Measurements from ENCODE around the gene PDP2.

DNA sequence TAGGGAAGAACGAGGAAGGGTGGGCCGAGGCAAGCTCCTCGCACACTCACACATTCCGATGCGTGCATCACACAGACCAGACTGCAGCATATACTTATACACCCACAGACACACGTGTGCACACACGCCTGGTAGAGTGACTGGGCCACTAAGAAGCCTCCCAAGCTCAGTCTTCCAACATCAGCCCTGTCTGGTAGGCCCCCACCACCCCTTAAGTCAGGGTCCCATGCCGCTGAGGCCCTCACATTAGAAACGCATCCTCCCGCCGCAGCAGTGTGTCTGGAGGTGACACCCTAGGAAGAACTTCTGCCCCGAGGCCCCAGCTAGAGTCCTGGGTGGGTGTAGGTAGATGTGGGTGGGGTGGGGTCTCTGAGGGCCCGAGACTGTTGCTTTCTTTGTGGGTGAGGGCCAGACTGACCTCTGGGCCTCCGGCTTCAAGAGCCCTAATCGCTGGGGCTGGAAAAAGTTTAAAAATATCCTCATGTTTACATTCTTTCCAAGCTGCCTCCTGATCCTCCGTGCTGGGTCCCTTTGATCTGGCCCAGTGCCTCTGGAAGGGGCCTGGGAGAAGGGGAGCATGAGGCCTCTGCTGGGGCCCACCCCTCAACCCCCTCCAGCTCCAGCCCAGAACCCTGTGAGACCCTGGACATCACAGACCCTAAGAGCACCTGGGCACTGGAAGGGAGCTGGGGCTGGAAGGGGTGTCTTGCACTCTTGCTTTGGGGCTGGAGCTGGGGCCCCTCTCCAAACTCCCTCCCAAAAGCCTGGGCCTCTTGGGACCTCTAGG lies 24.7 kb downstream of the PDP2 start:
- TF ChIP-seq, protein P1, sequence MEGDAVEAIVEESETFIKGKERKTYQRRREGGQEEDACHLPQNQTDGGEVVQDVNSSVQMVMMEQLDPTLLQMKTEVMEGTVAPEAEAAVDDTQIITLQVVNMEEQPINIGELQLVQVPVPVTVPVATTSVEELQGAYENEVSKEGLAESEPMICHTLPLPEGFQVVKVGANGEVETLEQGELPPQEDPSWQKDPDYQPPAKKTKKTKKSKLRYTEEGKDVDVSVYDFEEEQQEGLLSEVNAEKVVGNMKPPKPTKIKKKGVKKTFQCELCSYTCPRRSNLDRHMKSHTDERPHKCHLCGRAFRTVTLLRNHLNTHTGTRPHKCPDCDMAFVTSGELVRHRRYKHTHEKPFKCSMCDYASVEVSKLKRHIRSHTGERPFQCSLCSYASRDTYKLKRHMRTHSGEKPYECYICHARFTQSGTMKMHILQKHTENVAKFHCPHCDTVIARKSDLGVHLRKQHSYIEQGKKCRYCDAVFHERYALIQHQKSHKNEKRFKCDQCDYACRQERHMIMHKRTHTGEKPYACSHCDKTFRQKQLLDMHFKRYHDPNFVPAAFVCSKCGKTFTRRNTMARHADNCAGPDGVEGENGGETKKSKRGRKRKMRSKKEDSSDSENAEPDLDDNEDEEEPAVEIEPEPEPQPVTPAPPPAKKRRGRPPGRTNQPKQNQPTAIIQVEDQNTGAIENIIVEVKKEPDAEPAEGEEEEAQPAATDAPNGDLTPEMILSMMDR (IDR thresholded peaks at IDR 0.05; ENCODE audit: low read depth, low read length) = no peak
- no peak for TF ChIP-seq EZH2phosphoT487 (IDR thresholded peaks at IDR 0.05; ENCODE audit: low read depth)
